Neural progenitor cell (in vitro differentiated cells): ENCODE data around the gene CLCN6.

Experiments
- EZH2 ChIP-seq: fragments of 200-600 bp; sonication (generic); IDR thresholded peaks from 2 replicates; pipeline ENCODE4 v1.6.1; 2017; ENCODE audit warnings: antibody characterized with exemption, mild to moderate bottlenecking, moderate library complexity
- EZH2phosphoT487 ChIP-seq: fragments of 200-600 bp; sonication (generic); IDR thresholded peaks from 2 replicates; pipeline ENCODE4 v1.6.1; 2017; ENCODE audit warnings: antibody characterized with exemption
- TF ChIP-seq, protein P1 (sequence below): fragments of 200-600 bp; sonication (generic); IDR thresholded peaks from 2 replicates; pipeline ENCODE4 v1.5.1; 2017; ENCODE audit warnings: antibody characterized with exemption, mild to moderate bottlenecking

DNA sequence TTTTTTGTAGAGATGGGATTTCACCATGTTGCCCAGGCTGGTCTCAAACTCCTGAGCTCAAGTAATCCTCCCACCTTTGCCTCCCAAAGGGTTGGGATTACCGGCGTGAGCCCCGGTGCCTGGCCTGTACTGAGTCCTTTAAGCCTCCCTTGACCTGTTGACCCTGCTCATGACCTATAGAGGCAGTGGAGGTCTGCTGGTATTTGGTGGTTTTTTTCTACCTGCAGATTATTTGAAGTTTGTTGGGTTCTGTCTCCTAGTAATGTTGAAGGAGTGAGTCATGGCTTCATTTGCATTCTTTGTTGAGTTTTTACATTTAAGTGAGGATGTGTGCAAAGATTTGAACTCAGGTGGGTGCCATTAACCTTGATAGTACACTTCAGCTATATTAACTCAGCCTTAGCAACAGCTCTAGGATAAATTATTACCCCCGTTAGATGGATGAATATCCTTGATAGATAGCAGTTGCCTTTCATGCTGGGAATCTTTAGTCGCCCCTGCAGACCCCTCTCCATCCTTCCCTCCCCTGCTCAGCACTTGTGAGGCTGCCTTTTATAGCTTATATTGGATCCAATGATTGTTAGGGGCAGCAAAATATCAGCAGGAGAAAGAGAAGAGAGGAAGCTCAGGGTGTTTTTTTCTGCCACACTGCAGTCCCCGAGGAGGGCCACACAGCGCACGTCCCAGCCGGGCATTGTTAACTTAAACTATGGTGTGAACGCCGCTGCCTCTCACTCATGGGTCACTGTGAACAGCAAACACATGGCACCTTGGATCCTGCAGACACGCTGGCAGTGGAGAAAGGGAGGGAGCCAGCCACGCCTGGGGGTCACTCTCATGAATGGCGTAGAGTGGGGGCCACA, 67.6 kb downstream of the CLCN6 start:
- TF ChIP-seq, protein P1, sequence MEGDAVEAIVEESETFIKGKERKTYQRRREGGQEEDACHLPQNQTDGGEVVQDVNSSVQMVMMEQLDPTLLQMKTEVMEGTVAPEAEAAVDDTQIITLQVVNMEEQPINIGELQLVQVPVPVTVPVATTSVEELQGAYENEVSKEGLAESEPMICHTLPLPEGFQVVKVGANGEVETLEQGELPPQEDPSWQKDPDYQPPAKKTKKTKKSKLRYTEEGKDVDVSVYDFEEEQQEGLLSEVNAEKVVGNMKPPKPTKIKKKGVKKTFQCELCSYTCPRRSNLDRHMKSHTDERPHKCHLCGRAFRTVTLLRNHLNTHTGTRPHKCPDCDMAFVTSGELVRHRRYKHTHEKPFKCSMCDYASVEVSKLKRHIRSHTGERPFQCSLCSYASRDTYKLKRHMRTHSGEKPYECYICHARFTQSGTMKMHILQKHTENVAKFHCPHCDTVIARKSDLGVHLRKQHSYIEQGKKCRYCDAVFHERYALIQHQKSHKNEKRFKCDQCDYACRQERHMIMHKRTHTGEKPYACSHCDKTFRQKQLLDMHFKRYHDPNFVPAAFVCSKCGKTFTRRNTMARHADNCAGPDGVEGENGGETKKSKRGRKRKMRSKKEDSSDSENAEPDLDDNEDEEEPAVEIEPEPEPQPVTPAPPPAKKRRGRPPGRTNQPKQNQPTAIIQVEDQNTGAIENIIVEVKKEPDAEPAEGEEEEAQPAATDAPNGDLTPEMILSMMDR, result no peak
- TF ChIP-seq EZH2 (no peak), EZH2phosphoT487 (no peak)
